ENCODE results near the gene AIDA. TPM values are rescaled to one million over a fixed set of nuclear protein-coding genes. Genes with fewer than 3 reads are reported as not detected.

The AIDA gene
- total RNA-seq, 4 donors from 2014 or later = 25.8 to 41.4 (median 36.4) TPM

DNA sequence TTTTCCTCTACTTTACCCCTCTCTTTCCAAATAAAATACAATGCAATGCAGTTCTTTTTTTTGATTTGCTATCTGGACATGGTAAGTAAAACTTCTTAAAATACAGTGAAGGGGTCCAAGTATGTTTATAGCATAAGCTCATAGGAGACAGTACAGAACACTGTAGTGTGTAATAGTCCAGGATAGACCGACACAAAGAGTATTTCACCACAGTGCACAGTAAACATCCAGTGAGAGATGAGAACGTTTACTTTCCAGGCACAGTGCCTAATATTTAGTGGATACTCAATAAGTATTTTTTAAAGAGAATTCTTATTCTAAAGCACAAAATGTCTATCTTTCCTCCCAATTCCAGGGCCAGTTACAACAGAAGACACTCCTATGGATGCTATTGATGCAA is 79.5 kb downstream of the AIDA start:
- H3K27me3 ChIP-seq = no peaks in the 10 kb centered on the region
- DNase-seq = no peak
- intact Hi-C loops (cut with DNase I; ENCODE audit: low total_unique reads) (no loop called here), in situ Hi-C loops (cut with MboI; ENCODE audit: low pct_ligation_motif_present in 1 of 4, low pct_unique_long_range_greater_than_20kb in 1 of 4, low sequenced_read_pairs in 3 of 4) (loop anchor here (5.0 to 25.0 kb wide), 4 partner anchors 165 to 895 kb away; partner anchors contain the start of gene DUSP10 (in 1 of the 4))
- WGBS, 2 donors (ENCODE audit: low coverage in 1 of 2) = 58 to 73% methylated on average over 2 of the region's 2 CpGs
- no peak overlapping the region for H3K4me3 ChIP-seq
- no peak for TF ChIP-seq POLR2A (IDR thresholded peaks at IDR 0.05)
- TF ChIP-seq, protein P1, sequence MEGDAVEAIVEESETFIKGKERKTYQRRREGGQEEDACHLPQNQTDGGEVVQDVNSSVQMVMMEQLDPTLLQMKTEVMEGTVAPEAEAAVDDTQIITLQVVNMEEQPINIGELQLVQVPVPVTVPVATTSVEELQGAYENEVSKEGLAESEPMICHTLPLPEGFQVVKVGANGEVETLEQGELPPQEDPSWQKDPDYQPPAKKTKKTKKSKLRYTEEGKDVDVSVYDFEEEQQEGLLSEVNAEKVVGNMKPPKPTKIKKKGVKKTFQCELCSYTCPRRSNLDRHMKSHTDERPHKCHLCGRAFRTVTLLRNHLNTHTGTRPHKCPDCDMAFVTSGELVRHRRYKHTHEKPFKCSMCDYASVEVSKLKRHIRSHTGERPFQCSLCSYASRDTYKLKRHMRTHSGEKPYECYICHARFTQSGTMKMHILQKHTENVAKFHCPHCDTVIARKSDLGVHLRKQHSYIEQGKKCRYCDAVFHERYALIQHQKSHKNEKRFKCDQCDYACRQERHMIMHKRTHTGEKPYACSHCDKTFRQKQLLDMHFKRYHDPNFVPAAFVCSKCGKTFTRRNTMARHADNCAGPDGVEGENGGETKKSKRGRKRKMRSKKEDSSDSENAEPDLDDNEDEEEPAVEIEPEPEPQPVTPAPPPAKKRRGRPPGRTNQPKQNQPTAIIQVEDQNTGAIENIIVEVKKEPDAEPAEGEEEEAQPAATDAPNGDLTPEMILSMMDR (IDR thresholded peaks at IDR 0.05) = no peak
- TF ChIP-seq EP300 (IDR thresholded peaks at IDR 0.05; ENCODE audit: low read depth) = no peak
- TF ChIP-seq POLR2AphosphoS5 (IDR thresholded peaks at IDR 0.05) = no peak
- no peaks in the 10 kb centered on the region for H3K9me3 ChIP-seq
- H3K27ac ChIP-seq = no peak overlapping the region
- peaks cover 0 to 43% (median 8%) of the 10 kb centered on the region in 4 donors for H3K36me3 ChIP-seq
- no peaks in the 10 kb centered on the region for H3K4me1 ChIP-seq

DNA sequence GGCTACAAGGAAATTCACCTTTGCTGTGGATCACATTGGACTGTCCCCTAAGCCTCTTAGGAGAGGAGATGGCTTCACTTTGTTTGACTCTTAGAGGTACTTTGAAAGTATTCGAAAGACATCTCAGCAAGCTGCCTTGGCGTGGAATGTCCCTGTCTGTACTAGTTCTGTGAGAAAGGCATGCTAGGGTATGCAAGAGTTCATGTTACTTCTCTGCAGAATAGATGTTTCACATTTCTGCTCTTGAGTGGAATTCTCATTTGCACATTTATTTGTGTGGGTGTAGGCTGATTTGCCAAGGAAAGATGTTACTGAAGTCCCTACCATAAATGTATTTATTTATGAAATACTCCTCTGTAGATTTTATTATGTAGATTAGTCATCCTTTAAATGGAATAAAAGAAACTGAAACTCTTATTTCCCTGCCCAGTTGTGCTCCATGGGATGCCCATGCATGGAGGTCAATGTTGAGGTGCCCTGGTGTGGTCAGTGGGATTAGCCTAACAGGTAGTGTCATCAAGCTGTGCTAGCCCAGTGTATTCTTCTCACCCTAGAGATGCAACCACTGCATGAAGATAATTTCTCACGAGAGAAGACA is 80.6 kb downstream of the AIDA start:
- Histone ChIP-seq H3K4me3 (no peak overlapping the region), H3K9me3 (no peaks in the 10 kb centered on the region), H3K4me1 (no peaks in the 10 kb centered on the region), H3K36me3 (peaks cover 0 to 53% (median 7%) of the 10 kb centered on the region in 4 donors), H3K27me3 (no peaks in the 10 kb centered on the region), H3K27ac (no peak overlapping the region)
- intact Hi-C loops (cut with DNase I; ENCODE audit: low total_unique reads) = no loop called here
- WGBS, 2 donors (ENCODE audit: low coverage in 1 of 2) = 91 to 94% methylated on average over 2 to 3 of the region's 3 CpGs
- no peak for DNase-seq
- in situ Hi-C loops (cut with MboI; ENCODE audit: low pct_ligation_motif_present in 1 of 4, low pct_unique_long_range_greater_than_20kb in 1 of 4, low sequenced_read_pairs in 3 of 4) = loop anchor here (5.0 to 25.0 kb wide), 4 partner anchors 164 to 894 kb away; partner anchors contain the start of gene DUSP10 (in 1 of the 4)
- TF ChIP-seq EP300 (IDR thresholded peaks at IDR 0.05; ENCODE audit: low read depth) (no peak), POLR2AphosphoS5 (IDR thresholded peaks at IDR 0.05) (no peak), POLR2A (IDR thresholded peaks at IDR 0.05) (no peak)
- TF ChIP-seq, protein P1 (IDR thresholded peaks at IDR 0.05) = no peak

DNA sequence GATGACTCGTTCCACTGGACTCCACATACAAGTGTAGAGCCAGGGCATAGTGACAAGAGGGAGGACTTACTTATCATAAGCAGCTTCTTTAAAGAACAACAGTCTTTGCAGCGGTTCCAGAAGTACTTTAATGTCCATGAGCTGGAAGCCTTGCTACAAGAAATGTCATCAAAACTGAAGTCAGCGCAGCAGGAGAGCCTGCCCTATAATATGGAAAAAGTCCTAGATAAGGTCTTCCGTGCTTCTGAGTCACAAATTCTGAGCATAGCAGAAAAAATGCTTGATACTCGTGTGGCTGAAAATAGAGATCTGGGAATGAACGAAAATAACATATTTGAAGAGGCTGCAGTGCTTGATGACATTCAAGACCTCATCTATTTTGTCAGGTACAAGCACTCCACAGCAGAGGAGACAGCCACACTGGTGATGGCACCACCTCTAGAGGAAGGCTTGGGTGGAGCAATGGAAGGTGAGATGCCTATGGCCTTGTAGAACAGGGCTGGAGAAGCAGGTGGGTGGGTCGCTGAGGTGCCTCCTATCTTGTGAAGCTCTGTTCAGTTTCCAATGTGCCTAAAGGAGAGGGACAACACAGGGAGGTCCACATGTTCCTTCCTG is 82.3 kb downstream of the AIDA start:
- no peak overlapping the region for H3K27ac ChIP-seq
- no peak for DNase-seq
- H3K27me3 ChIP-seq = no peaks in the 10 kb centered on the region
- TF ChIP-seq POLR2A (IDR thresholded peaks at IDR 0.05) (no peak), POLR2AphosphoS5 (IDR thresholded peaks at IDR 0.05) (no peak), EP300 (IDR thresholded peaks at IDR 0.05; ENCODE audit: low read depth) (no peak)
- TF ChIP-seq, protein P1 (IDR thresholded peaks at IDR 0.05) = no peak
- H3K9me3 ChIP-seq = no peaks in the 10 kb centered on the region
- intact Hi-C loops (cut with DNase I; ENCODE audit: low total_unique reads) = no loop called here
- H3K4me3 ChIP-seq = no peak overlapping the region
- peaks cover 0 to 63% (median 7%) of the 10 kb centered on the region in 4 donors for H3K36me3 ChIP-seq
- in situ Hi-C loops (cut with MboI; ENCODE audit: low pct_ligation_motif_present in 1 of 4, low pct_unique_long_range_greater_than_20kb in 1 of 4, low sequenced_read_pairs in 3 of 4) = loop anchor here (5.0 to 25.0 kb wide), 4 partner anchors 163 to 893 kb away; partner anchors contain the start of gene DUSP10 (in 1 of the 4)
- WGBS, 2 donors (ENCODE audit: low coverage in 1 of 2) = 94 to 97% methylated on average over 3 to 7 of the region's 7 CpGs
- no peaks in the 10 kb centered on the region for H3K4me1 ChIP-seq

DNA sequence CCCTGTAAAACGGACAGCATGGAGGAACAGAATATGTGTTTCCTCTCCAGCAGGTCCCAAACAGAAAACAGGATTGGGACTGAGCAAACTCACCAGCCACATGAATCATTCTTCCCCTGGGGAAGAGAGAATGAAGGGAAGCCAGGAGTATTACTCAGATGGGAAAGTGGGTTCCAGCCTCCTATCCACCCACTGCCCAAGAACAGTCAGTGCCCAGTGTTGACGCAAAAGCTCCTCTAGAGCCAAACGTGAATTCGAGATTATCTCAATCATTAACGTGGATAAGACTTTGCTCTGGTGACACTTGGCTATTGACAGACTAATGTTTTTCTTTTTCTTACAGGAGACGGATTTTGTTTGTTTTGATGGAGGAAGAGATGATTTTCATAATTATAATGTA is 85.1 kb downstream of the AIDA start:
- H3K27ac ChIP-seq = no peak overlapping the region
- H3K4me3 ChIP-seq = no peak overlapping the region
- 79 to 84% methylated on average over 6 of the region's 6 CpGs for whole genome bisulfite sequencing, 2 donors (ENCODE audit: low coverage in 1 of 2)
- TF ChIP-seq EP300 (IDR thresholded peaks at IDR 0.05; ENCODE audit: low read depth) = no peak
- no peak for TF ChIP-seq POLR2AphosphoS5 (IDR thresholded peaks at IDR 0.05)
- TF ChIP-seq, protein P1 (IDR thresholded peaks at IDR 0.05) = no peak
- TF ChIP-seq POLR2A (IDR thresholded peaks at IDR 0.05) = no peak
- H3K27me3 ChIP-seq = no peaks in the 10 kb centered on the region
- intact Hi-C loops (cut with DNase I; ENCODE audit: low total_unique reads) (no loop called here), in situ Hi-C loops (cut with MboI; ENCODE audit: low pct_ligation_motif_present in 1 of 4, low pct_unique_long_range_greater_than_20kb in 1 of 4, low sequenced_read_pairs in 3 of 4) (loop anchor here in 1 of 4 donors (25.0 kb wide), 1 partner anchor 890 kb away; the partner anchor contains the start of gene DUSP10)
- H3K36me3 ChIP-seq = peaks cover 0 to 55% (median 10%) of the 10 kb centered on the region in 4 donors
- H3K9me3 ChIP-seq = no peaks in the 10 kb centered on the region
- no peak for DNase-seq
- H3K4me1 ChIP-seq = no peaks in the 10 kb centered on the region
